WERI-Rb-1 (cell line): Measurements from ENCODE around the gene MAL.

Experiments used
- DNase-seq: peaks from one replicate; pipeline ENCODE4 v3.0.0-alpha.2; 2020
- H3K27ac ChIP-seq: fragments of 250-450 bp; sonication (Bioruptor Pico); 2 replicates; pipeline ENCODE4 v1.5.1; 2020; ENCODE audit warnings: mild to moderate bottlenecking, moderate library complexity
- H3K27me3 ChIP-seq: fragments of 250-450 bp; sonication (Bioruptor Pico); 2 replicates; pipeline ENCODE4 v1.5.1; 2021; ENCODE audit warnings: mild to moderate bottlenecking, low read depth, moderate library complexity; ENCODE audit not compliant: insufficient read depth, severe bottlenecking
- H3K36me3 ChIP-seq: fragments of 250-450 bp; sonication (Bioruptor Pico); 2 replicates; pipeline ENCODE4 v1.5.1; 2020; ENCODE audit warnings: mild to moderate bottlenecking, moderate library complexity
- H3K4me3 ChIP-seq: 2 replicates; pipeline ENCODE4 v1.5.1; 2011; ENCODE audit warnings: low read depth, mild to moderate bottlenecking, control low read depth, low read length
- H3K9me3 ChIP-seq: fragments of 250-450 bp; sonication (Bioruptor Pico); 2 replicates; pipeline ENCODE4 v1.5.1; 2021; ENCODE audit warnings: mild to moderate bottlenecking, moderate library complexity; ENCODE audit not compliant: severe bottlenecking
- TF ChIP-seq, protein P1 (sequence below): IDR thresholded peaks from 2 replicates; pipeline ENCODE4 v1.5.1; 2011; ENCODE audit warnings: low read depth, mild to moderate bottlenecking, control low read depth, inconsistent platforms, low read length

MAL gene

GRCh38 chr2:95038635-95039298, 13.3 kb downstream of the MAL start:
- DNase-seq, result no peak
- Histone ChIP-seq H3K4me3 (no peak overlapping the region), H3K27me3 (no peaks in the 10 kb centered on the region), H3K9me3 (no peaks in the 10 kb centered on the region), H3K36me3 (no peaks in the 10 kb centered on the region), H3K27ac (no peak overlapping the region)
- TF ChIP-seq, protein P1, sequence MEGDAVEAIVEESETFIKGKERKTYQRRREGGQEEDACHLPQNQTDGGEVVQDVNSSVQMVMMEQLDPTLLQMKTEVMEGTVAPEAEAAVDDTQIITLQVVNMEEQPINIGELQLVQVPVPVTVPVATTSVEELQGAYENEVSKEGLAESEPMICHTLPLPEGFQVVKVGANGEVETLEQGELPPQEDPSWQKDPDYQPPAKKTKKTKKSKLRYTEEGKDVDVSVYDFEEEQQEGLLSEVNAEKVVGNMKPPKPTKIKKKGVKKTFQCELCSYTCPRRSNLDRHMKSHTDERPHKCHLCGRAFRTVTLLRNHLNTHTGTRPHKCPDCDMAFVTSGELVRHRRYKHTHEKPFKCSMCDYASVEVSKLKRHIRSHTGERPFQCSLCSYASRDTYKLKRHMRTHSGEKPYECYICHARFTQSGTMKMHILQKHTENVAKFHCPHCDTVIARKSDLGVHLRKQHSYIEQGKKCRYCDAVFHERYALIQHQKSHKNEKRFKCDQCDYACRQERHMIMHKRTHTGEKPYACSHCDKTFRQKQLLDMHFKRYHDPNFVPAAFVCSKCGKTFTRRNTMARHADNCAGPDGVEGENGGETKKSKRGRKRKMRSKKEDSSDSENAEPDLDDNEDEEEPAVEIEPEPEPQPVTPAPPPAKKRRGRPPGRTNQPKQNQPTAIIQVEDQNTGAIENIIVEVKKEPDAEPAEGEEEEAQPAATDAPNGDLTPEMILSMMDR, result no peak

DNA sequence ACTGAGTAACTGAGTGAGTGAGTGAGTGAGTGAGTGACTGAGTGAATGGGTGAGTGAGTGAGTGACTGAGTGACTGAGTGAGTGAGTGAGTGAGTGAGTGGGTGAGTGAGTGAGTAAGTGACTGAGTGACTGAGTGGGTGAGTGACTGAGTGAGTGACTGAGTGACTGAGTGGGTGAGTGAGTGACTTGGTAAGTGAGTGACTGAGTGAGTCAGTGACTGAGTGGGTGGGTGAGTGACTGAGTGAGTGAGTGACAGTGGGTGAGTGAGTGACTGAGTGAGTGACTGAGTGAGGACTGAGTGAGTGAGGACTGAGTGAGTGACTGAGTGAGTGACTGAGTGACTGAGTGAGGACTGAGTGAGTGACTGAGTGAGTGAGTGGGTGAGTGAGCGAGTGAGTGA, 13.9 kb downstream of the MAL start:
- Histone ChIP-seq H3K36me3 (no peaks in the 10 kb centered on the region), H3K4me3 (no peak overlapping the region), H3K9me3 (no peaks in the 10 kb centered on the region), H3K27ac (no peak overlapping the region), H3K27me3 (no peaks in the 10 kb centered on the region)
- no peak for DNase-seq
- TF ChIP-seq, protein P1, result no peak

- H3K36me3 ChIP-seq, result no peaks in the 10 kb centered on the region
- TF ChIP-seq, protein P1, result no peak
- H3K27me3 ChIP-seq, result no peaks in the 10 kb centered on the region
Observed at GRCh38 chr2:95039978-95040377, 14.5 kb downstream of the MAL start.

GRCh38 chr2:95040426-95040825, 14.9 kb downstream of the MAL start:
- Histone ChIP-seq H3K4me3 (no peak overlapping the region), H3K9me3 (no peaks in the 10 kb centered on the region), H3K36me3 (no peaks in the 10 kb centered on the region), H3K27me3 (no peaks in the 10 kb centered on the region), H3K27ac (no peak overlapping the region)
- DNase-seq, result no peak
- TF ChIP-seq, protein P1, result 0 out of 2 replicates have a peak, but pooled peaks have one; percentile 9

More at GRCh38 chr2:95039978-95040377, 14.5 kb downstream of the MAL start:
- no peak overlapping the region for H3K27ac ChIP-seq
- no peak for DNase-seq
- no peaks in the 10 kb centered on the region for H3K9me3 ChIP-seq
- no peak overlapping the region for H3K4me3 ChIP-seq

GRCh38 chr2:95041060-95041823, 15.7 kb downstream of the MAL start:
- Histone ChIP-seq H3K27me3 (no peaks in the 10 kb centered on the region), H3K36me3 (no peaks in the 10 kb centered on the region), H3K9me3 (no peaks in the 10 kb centered on the region), H3K4me3 (no peak overlapping the region), H3K27ac (no peak overlapping the region)
- TF ChIP-seq, protein P1, result no peak
- no peak for DNase-seq
